WTC11 (cell line): ENCODE measurements around the gene CTTNBP2. TPM values are rescaled to one million over a fixed set of nuclear protein-coding genes. Genes with fewer than 3 reads are reported as not detected.

ENCODE experiments used
- ATAC-seq: fragments of 200-7000 bp; cut with Tn5 transposase; 2 replicates; pipeline ENCODE4 v1.10.0; 2021; ENCODE audit warnings: mild to moderate bottlenecking, moderate library complexity
- CTCF ChIA-PET: fragments of 300-600 bp; sonication (Branson Sonifier 250); formaldehyde crosslinking; loops from one replicate; lab custom pipeline; 2021; ENCODE audit warnings: antibody characterized with exemption; lab: Charles Lee
- POLR2A ChIA-PET: fragments of 350-600 bp; sonication (Branson Sonifier 250); formaldehyde crosslinking; loops from one replicate; lab custom pipeline; 2021; ENCODE audit warnings: antibody characterized with exemption; lab: Charles Lee
- DNase-seq: peaks from one replicate; pipeline ENCODE4 v3.0.0; 2021; ENCODE audit warnings: low spot score
- H3K27ac Mint-ChIP-seq: 2 replicates; pipeline ENCODE4 v1.8.0; 2021; ENCODE audit warnings: mixed read lengths
- H3K27me3 Mint-ChIP-seq: 2 replicates; pipeline ENCODE4 v1.8.0; 2021; ENCODE audit warnings: low read depth, mild to moderate bottlenecking, moderate library complexity, mixed read lengths
- H3K36me3 Mint-ChIP-seq: 2 replicates; pipeline ENCODE4 v1.8.0; 2021; ENCODE audit warnings: mixed read lengths
- H3K4me1 Mint-ChIP-seq: 2 replicates; pipeline ENCODE4 v1.8.0; 2022; ENCODE audit warnings: mixed read lengths
- H3K4me3 Mint-ChIP-seq: 2 replicates; pipeline ENCODE4 v1.8.0; 2021; ENCODE audit warnings: mild to moderate bottlenecking, moderate library complexity, mixed read lengths
- H3K9me3 Mint-ChIP-seq: 2 replicates; pipeline ENCODE4 v1.8.0; 2021; ENCODE audit warnings: mixed read lengths
- AR ChIP-seq: fragments of 250-450 bp; sonication (Bioruptor Pico); IDR thresholded peaks from 2 replicates; pipeline ENCODE4 v1.9.0; 2021; ENCODE audit warnings: mild to moderate bottlenecking
- ARID4B ChIP-seq: sonication (generic); formaldehyde crosslinking; IDR thresholded peaks from 2 replicates; pipeline ENCODE4 v1.8.0; 2023; ENCODE audit warnings: missing genetic modification reagents, mild to moderate bottlenecking, borderline replicate concordance
- ELF4 ChIP-seq: sonication (generic); formaldehyde crosslinking; IDR thresholded peaks from 2 replicates; pipeline ENCODE4 v1.8.1; 2022; ENCODE audit warnings: low read depth, mild to moderate bottlenecking, moderate library complexity, missing genetic modification reagents
- FOXJ3 ChIP-seq: sonication (generic); formaldehyde crosslinking; IDR thresholded peaks from 2 replicates; pipeline ENCODE4 v1.9.0; 2021; ENCODE audit warnings: missing genetic modification reagents, mild to moderate bottlenecking, borderline replicate concordance
- GTF2I ChIP-seq: fragments of 250-450 bp; sonication (Bioruptor Pico); conservative IDR thresholded peaks from 2 replicates; pipeline ENCODE4 v1.4.0; 2021; ENCODE audit warnings: mild to moderate bottlenecking
- NFYB ChIP-seq: sonication (generic); formaldehyde crosslinking; conservative IDR thresholded peaks from 2 replicates; pipeline ENCODE4 v1.8.0; 2022; ENCODE audit warnings: low read depth, missing genetic modification reagents
- SOX15 ChIP-seq: fragments of 250-450 bp; sonication (Bioruptor Pico); IDR thresholded peaks from 2 replicates; pipeline ENCODE4 v1.9.0; 2021; ENCODE audit warnings: mild to moderate bottlenecking
- TEAD4 ChIP-seq: sonication (generic); formaldehyde crosslinking; IDR thresholded peaks from 2 replicates; pipeline ENCODE4 v1.8.0; 2022; ENCODE audit warnings: mild to moderate bottlenecking, missing genetic modification reagents
- ZNF263 ChIP-seq: sonication (generic); formaldehyde crosslinking; IDR thresholded peaks from 2 replicates; pipeline ENCODE4 v1.8.1; 2022; ENCODE audit warnings: low read depth, mild to moderate bottlenecking, moderate library complexity, missing genetic modification reagents
- ZNF396 ChIP-seq: fragments of 250-450 bp; sonication (Bioruptor Pico); IDR thresholded peaks from 2 replicates; pipeline ENCODE4 v1.8.0; 2021; ENCODE audit warnings: mild to moderate bottlenecking, moderate library complexity, borderline replicate concordance
- total RNA-seq: library from RNA; stranded (reverse); gene quantifications from 3 replicates; pipeline ENCODE4 v1.2.3, GENCODE V29; 2021
- TF ChIP-seq, protein P1 (sequence below): sonication (generic); formaldehyde crosslinking; IDR thresholded peaks from 2 replicates; pipeline ENCODE4 v1.8.1; 2023; ENCODE audit warnings: mild to moderate bottlenecking, missing genetic modification reagents, moderate library complexity
- TF ChIP-seq, protein P2 (sequence below): fragments of 250-450 bp; sonication (Bioruptor Pico); IDR thresholded peaks from 2 replicates; pipeline ENCODE4 v2.1.2; 2022; ENCODE audit warnings: mild to moderate bottlenecking, moderate library complexity
- TF ChIP-seq, protein P3 (sequence below): sonication (generic); formaldehyde crosslinking; IDR thresholded peaks from 2 replicates; pipeline ENCODE4 v1.8.1; 2022; ENCODE audit warnings: mild to moderate bottlenecking, missing genetic modification reagents, moderate library complexity, borderline replicate concordance
- TF ChIP-seq, protein P4 (sequence below): sonication (generic); formaldehyde crosslinking; IDR thresholded peaks from 2 replicates; pipeline ENCODE4 v1.8.1; 2022; ENCODE audit warnings: missing genetic modification reagents, borderline replicate concordance

Gene CTTNBP2
- total RNA-seq, 1 experiment from 2014 or later = 22.1 TPM

GRCh38 chr7:117790731-117791130, 82.5 kb downstream of the CTTNBP2 start:
- no peaks in the 10 kb centered on the region for H3K9me3 Mint-ChIP-seq
- H3K27ac Mint-ChIP-seq = no peak overlapping the region
- no peaks in the 10 kb centered on the region for H3K27me3 Mint-ChIP-seq
- H3K4me3 Mint-ChIP-seq = no peak overlapping the region
- TF ChIP-seq NFYB (no peak), FOXJ3 (CRISPR knock-in tag) (no peak), GTF2I (CRISPR knock-in tag) (no peak), SOX15 (CRISPR knock-in tag) (no peak), TEAD4 (CRISPR knock-in tag) (no peak), ELF4 (CRISPR knock-in tag) (no peak), ZNF396 (CRISPR knock-in tag) (no peak), ARID4B (CRISPR knock-in tag) (no peak), ZNF263 (no peak)
- TF ChIP-seq, protein P1, sequence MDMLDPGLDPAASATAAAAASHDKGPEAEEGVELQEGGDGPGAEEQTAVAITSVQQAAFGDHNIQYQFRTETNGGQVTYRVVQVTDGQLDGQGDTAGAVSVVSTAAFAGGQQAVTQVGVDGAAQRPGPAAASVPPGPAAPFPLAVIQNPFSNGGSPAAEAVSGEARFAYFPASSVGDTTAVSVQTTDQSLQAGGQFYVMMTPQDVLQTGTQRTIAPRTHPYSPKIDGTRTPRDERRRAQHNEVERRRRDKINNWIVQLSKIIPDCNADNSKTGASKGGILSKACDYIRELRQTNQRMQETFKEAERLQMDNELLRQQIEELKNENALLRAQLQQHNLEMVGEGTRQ (CRISPR knock-in tag) = no peak
- TF ChIP-seq, protein P2, sequence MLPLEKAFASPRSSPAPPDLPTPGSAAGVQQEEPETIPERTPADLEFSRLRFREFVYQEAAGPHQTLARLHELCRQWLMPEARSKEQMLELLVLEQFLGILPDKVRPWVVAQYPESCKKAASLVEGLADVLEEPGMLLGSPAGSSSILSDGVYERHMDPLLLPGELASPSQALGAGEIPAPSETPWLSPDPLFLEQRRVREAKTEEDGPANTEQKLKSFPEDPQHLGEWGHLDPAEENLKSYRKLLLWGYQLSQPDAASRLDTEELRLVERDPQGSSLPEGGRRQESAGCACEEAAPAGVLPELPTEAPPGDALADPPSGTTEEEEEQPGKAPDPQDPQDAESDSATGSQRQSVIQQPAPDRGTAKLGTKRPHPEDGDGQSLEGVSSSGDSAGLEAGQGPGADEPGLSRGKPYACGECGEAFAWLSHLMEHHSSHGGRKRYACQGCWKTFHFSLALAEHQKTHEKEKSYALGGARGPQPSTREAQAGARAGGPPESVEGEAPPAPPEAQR (CRISPR knock-in tag) = no peak
- TF ChIP-seq, protein P3, sequence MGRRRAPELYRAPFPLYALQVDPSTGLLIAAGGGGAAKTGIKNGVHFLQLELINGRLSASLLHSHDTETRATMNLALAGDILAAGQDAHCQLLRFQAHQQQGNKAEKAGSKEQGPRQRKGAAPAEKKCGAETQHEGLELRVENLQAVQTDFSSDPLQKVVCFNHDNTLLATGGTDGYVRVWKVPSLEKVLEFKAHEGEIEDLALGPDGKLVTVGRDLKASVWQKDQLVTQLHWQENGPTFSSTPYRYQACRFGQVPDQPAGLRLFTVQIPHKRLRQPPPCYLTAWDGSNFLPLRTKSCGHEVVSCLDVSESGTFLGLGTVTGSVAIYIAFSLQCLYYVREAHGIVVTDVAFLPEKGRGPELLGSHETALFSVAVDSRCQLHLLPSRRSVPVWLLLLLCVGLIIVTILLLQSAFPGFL (CRISPR knock-in tag) = no peak
- DNase-seq = no peak
- ChIA-PET CTCF (no interaction called here), POLR2A (no interaction called here)
- peaks cover 8% of the 10 kb centered on the region for H3K4me1 Mint-ChIP-seq
- ATAC-seq = no peak
- H3K36me3 Mint-ChIP-seq = peaks cover 20% of the 10 kb centered on the region

DNA sequence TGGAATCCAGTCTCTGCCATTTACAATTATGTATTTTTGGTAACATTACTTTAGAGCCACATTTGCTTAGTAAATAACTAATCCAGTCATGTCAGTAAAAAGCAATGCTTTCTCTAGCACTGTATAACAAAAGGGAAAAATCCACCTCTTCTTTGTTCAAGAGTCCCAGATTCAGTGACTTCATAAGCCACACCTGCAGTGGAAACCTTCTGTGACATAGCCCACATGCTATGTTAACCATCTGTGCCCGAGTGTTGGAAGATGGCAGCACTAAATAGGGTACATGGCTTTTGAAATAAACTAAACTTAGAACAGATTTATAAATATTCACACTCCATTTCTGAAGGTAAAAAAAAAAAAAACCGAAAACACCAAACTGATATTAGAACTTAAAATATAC, 83.0 kb downstream of the CTTNBP2 start:
- CTCF ChIA-PET = no interaction called here

More for the DNA sequence above, 83.0 kb downstream of the CTTNBP2 start:
- POLR2A ChIA-PET = no interaction called here
- DNase-seq = no peak
- peaks cover 12% of the 10 kb centered on the region for H3K4me1 Mint-ChIP-seq
- H3K27ac Mint-ChIP-seq = no peak overlapping the region
- H3K27me3 Mint-ChIP-seq = no peaks in the 10 kb centered on the region
- peaks cover 20% of the 10 kb centered on the region for H3K36me3 Mint-ChIP-seq
- TF ChIP-seq, protein P4, sequence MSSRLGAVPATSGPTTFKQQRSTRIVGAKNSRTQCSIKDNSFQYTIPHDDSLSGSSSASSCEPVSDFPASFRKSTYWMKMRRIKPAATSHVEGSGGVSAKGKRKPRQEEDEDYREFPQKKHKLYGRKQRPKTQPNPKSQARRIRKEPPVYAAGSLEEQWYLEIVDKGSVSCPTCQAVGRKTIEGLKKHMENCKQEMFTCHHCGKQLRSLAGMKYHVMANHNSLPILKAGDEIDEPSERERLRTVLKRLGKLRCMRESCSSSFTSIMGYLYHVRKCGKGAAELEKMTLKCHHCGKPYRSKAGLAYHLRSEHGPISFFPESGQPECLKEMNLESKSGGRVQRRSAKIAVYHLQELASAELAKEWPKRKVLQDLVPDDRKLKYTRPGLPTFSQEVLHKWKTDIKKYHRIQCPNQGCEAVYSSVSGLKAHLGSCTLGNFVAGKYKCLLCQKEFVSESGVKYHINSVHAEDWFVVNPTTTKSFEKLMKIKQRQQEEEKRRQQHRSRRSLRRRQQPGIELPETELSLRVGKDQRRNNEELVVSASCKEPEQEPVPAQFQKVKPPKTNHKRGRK = no peak
- TF ChIP-seq AR (CRISPR knock-in tag) = no peak
- no peak overlapping the region for H3K4me3 Mint-ChIP-seq
- H3K9me3 Mint-ChIP-seq = no peaks in the 10 kb centered on the region
- ATAC-seq = no peak
